Stimulated activated CD4-positive, alpha-beta T cell treated with anti-CD3 and anti-CD28 coated beads, Interleukin-4, amount 100 ng/mL, for 1 hour (primary cell): ENCODE results near the gene EFCC1.

Experiments used
- DNase-seq: peaks from one replicate; pipeline ENCODE4 v3.0.0-alpha.2; 2020

EFCC1 gene

DNA sequence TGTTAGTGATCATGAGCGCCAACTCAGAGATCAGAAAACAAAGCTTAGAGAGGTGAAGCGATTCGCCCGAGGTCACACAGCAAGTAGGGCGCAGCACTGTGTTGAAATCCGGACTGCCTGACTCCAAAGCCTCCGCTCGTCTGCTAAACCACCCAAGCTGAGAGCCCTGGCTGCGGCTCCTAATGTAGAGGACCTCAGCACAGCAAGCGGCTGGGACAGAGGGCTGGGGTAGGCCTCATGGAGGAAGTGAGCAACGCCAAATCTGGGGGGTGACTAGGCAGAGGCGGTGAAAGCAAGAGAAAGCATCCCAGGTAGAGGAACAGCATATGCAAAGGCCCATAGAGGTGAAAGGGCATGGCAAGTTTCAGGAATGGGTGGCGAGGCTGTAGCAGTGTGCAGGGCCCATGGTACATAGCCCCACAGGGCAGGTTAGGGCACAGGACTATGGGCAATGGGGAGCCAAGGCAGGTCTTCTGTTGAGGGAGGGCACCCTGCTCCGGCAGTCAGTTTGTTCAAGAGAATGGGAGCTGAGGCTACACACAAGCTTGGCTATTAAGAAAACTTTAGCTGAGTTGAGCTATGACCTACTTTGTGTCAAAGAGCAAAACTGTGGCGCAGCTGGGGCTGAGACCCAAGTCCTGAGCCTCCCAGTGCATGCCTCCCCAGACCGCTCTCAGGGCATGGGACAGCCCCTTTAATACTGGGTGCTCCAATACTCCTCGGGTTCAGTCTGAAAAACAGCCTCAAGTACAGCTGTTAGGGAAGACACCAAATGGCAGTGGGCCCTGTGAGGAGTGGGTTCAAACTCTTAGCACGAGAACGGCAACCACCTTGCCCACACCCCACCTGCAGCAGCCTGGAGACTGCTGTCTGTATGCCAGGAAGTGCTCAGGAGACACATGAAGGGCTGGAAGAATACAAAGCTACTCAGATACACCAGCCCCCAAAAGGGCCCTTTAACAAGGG, 6.2 kb upstream of the EFCC1 start:
- DNase-seq: no peak

DNA sequence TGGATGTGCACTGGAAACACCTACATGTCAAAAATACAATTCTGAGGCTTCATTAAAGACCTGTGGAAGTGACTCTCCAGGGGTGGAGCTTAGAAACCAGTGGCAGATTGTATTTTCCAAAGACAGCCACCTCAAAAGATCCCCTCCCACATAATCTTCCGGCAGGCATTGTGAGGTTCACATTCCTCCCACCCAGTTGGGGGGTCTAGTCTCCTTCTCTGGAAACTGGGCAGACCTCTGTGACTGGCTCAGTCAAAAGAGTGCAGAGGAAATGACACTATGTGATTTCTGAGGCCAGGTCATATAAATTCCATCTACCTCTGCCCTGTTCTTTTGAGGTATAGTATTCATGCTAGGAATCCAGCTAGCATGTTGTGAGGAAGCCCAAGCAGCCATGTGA, 5.4 kb upstream of the EFCC1 start:
- no peak for DNase-seq

DNA sequence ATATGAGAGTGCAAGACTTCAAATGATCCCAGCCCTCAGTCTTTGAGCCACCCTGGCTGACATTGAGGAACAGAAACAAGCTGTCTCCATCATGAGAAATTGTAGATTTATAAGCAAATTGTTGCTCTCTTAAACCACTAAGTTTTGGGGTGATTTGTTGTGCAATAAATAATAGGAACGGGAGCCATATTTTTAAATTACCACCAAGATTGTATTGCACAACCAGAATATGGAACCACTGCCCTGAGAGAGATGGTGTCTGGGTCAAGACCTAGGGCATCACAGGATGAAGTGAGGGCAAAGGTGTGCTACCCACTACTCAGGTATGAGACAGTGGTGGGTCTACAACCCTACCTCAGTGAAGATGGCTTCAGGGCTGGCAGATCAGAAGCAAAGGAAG, 4.9 kb upstream of the EFCC1 start:
- DNase-seq: no peak

DNA sequence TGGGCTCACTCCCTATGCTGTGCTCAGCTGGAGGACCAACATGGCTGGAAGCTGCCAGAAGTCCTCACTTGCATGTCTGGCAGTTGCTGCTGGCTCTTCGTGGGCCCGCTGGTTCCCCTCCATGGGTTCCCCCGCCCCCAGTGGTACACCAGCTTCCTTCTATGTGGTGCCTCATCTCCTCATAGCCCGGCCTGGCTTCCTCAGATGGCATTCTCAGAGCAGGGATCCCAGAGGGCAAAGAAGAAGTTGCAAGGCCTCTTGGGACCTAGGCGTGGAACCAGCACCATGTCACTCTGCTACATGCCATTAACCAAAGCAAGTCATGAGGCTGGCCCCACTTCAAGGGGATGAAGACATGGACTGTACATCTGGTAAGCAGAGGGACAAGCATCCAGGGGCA, 4.4 kb upstream of the EFCC1 start:
- no peak for DNase-seq

DNA sequence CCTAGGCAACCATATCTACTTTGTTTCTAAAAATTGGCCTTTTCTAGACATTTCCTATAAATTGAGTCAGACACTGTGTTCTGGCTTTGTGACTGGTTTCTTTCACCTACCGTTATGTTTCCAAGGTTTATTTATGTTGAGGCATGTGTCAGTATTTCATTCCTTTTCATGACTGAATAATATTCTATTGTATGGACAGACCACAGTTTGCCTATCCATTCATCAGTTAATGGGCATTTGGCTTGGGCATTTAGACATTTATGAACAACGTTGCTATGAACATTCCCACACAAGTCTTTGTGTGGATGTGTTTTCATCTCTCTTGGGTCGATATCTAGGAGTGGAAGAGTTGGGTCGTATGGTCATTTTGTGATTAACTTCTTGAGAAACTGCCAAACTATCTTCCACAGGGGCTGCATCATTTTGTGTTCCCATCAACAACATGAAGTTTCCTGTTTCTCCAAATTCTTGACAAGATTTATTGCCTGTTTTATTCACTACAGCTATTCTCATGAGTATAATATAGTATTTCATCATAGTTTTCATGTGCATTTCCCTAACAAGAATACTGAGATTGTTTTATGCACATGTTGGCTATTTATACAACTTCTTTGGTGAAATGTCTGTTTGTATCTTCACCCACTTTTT, 3.5 kb upstream of the EFCC1 start:
- no peak for DNase-seq

DNA sequence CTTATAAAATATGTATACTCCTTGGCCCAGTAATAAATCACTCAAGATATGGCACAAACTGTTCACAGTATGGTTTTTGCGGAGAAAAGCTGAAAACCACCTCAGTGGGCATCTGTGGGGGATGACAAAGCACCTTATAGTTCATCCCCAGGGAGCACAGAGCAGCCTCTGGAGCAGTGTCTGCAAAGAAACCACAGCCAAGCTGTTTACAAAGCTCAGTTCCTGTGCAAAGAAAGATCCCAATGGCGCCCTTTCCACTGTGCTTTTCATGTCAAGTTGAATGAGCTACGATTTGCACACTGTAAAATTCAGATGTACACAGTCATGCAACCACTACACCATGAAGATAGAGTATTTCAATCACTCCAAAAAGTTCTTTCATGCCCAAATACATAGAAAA, 2.5 kb upstream of the EFCC1 start:
- DNase-seq: no peak

DNA sequence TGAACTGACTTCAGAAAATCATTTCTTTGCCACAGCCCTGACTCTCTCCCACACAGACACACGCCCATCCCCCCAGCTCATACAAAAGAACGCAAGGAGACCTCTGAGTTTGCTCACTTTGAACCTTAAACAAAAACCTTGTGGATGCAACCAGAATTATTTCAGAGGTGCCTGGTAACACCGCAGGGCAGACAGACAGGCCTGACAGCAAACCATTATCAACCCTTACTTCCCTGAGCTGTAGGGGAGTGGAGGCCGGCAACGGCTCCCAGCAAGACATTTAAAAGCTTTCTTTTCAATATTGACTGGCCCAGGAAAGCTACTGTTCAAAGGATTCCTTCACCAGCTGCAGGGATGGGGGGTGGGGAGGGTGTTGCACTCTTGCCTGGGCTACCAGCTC, 2.0 kb upstream of the EFCC1 start:
- DNase-seq: no peak

DNA sequence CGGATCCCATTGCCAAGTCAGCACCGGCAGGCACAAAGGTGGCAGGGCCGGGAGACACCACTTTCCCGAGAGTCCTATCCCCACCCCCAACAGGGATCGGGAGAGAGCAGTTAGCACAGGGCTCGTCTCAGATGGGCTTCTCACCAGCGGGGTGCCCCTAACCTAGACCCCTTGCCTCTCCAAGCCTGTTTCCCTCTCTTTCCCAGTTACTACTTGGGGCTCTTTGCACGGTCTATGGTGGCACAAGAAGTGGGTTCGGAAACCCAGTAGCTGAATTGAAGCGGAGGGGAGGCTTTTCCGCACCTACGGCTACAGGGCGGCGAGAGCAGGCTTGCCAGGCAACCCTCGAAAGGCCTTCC, 383 bp upstream of the EFCC1 start:
- no peak for DNase-seq

DNA sequence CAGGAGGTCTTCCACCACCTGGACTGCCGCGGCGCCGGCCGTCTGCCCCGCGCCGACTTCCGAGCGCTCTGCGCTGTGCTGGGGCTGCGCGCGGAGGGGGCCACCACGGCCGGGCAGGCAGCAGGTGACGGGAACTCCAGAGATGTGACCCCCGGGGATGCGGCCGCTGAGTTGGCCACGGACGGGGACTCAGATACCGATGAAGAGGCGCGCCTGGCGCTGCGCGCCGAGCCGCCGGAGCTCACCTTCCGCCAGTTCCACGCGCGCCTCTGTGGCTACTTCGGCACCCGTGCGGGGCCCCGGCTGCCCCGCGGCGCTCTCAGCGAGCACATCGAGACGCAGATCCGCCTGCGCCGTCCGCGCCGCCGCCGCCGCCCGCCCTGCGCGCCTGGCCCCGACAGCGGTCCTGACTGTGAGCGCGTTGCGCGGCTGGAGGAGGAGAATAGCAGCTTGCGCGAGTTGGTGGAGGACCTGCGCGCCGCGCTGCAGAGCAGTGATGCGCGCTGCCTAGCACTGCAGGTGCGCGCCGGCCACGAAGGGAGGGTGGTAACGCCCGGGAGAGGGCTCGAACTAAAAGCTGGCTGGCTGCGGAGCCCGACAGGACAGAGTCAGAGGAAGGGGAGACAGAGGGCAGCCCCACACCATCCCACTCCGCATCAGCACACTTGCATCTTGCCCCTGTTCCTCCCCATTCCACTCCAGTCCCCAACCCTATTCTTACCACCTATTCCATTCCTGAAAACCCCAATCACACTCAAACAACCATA, 885 bp downstream of the EFCC1 start:
- peak; percentile 38 for DNase-seq

DNA sequence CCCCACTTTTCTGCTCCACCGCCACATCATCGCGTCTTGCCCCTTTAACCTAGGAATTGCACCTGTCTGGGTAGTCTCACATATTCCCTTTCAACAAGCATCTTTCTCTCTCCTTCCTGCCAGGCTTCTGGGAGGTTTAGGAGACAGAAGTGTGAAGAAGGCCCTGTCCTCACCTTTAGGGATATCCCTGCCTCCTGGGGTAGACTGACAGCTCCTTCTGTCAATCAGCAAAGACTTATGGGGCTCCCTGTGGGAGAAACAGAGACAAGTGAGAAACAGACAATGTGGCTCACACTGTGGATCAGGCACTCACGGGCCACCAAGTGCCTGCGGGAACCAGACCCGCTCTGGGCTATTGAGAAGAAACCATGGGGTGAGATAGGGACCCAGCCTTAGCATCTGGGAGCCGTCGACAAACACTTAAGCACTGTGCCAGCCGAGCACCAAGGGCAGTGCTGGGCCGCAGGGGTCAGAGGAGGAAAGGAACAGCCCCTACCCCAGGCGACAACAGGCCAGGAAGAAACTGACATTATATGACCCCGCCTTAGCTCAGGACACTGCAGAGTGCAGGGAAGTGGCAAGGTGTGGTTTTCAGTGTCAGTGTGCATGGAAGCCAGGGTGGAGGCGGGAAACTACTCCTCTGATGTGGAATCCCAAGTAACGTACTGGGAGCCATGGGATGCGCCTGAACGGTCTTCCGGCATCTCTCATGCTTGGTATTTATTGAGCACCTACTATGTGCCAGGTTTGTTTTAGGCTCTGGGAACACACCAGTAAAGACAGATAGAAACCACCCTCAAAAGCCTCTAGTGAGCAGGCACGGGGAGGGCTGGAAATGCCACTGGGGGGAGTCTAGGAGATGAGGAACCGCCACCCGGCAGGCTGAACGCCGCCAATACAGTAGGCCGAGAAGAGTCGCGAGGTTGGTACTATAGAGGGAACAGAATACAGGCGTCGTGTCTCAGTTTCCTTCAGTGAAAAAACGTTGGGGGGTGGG, 1.8 kb downstream of the EFCC1 start:
- DNase-seq: no peak

DNA sequence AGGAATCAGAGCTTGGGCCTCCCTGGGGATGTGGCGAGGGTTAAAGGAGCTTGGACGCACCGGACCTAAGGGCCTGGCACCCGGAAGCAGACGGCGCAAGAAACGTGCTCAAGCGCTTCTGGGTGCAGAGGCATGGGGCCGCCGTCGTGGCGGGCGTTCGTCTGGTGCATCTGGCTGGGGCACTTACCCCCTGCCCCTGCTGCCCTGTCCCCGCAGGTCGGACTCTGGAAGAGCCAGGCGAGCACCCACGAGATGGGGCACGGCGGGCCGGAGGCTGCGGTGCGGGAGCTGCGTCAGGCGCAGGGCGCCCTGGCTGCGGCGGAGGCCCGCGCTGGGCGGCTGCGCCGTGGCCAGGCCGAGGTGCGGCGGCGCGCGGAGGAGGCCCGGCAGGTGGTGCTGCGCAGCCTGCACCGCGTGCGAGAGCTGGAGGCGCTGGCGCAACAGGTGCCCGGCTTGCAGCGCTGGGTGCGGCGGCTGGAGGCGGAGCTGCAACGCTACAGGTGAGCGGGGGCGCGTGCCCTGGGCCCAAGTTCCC, 2.5 kb downstream of the EFCC1 start:
- peak; percentile 62 for DNase-seq

DNA sequence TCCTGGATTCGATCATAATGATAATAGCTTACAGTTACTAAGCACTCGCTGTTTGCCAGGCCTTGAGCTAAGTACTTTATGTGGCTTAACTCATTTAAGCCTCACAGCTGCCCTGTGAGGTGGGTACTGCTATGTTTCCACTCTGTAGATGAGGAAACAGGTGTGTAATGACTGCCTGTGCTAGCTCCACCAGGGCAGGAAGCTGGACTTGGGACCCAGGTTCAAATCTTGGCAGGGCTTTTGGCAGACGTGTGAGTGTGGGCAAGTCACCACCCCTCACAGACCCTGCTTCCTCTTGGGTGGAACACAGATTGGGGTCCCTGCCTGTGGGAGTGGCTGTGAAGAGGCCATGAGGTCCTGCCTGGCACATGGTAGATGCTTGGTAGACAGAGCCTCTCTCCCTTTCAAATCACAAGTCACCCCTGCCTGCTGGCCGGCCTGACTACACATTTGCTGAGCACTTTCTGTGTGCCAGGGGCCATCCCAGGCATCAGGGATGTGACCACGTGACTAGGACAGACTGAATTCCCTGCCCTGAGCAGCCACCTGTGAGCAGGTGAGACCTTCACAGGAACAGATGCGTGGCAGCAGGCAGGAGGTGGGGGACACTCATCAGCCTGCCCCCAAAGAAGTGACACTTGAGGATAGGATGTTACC, 3.7 kb downstream of the EFCC1 start:
- DNase-seq: no peak

DNA sequence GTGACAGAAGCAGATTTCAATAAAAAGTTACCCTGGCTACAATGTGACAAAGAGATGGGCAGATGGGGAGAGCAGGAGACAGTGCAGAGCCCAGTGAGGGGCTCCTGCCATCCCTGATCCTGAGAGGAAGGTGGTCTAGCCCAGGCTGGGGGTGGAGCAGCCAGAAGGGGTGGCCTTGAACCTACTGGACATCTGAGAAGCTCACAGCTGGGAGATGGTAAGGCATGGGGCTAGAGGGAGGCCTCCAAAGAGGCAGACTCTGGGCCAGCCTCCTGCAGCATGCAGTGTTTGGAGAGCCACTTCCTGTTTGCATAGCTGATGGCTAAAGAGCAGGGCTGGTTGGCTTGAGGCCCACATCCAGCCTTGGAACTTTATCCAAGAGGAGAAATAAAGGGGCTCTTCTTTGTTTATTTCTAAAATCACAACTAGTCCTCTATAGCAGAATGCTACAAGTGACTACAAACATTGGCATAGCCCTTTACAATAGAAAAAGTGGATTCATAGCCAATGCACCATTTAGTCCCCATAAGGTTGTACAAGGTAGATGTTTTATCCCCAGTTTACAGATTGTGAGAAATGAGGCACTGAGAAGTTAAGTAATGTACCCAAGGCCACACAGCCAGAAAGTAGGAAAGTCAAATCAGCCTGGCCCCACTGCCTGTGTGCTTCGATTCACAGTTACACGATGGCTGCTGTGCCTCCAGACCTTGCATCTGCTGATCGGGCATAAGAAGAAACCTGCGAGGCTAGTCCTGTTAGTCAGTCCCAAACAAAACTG, 4.6 kb downstream of the EFCC1 start:
- no peak for DNase-seq

DNA sequence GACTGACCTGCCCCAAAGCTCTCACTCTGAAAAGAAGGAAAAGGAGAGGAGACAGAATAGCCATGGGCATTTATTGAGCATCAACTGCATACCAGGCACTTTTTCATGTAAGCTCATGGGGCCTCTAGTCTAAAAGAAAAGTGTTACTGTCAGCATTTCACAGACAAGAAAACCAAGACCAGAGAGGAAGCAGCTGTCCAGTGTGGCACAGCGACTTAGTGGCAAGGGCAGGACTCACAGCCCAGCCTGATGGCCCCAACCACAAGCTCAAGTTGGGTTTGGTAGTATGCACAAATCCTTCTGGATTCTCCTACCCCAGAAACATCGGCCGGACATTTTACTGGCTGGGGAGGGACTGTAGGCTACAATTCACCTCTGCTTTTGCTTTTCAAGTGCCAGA, 5.8 kb downstream of the EFCC1 start:
- DNase-seq: no peak

DNA sequence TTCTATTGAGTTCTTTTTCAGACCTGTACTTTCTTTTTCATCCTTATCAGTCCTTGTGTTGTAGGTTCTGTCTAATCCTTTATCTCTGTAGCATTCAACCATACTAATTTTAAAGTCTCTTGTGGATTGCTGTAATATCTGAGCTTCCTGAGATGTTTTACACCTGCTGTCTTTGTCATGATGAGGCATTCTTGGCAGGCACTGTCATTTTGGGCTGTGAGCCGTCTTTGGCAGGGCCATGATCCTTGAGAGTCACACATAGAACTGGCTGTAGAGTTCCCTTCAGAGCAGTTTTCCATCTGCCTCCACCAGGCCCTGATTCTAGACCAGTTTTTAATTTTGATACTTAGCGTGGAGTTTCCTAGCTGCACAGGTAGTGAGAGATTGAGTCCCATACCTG, 6.7 kb downstream of the EFCC1 start:
- no peak for DNase-seq

DNA sequence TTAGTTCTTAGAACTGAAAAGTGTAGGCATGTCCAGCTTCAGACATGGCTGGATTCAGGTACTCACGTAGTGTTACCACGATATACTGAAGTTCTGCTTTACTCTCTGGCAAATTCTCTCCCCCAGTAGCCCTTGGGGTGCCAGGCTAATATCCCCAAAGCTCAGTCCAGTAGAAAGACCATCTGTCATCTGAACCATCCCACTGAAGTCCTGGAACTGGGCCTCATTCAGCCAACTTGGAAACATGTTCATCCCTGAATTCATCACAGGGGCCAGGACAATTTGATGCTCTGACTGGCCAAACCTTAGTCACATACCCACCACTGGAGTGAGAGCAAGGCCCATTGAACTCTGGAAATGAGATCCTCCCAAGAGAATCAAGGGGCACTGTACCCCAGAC, 8.2 kb downstream of the EFCC1 start:
- no peak for DNase-seq

DNA sequence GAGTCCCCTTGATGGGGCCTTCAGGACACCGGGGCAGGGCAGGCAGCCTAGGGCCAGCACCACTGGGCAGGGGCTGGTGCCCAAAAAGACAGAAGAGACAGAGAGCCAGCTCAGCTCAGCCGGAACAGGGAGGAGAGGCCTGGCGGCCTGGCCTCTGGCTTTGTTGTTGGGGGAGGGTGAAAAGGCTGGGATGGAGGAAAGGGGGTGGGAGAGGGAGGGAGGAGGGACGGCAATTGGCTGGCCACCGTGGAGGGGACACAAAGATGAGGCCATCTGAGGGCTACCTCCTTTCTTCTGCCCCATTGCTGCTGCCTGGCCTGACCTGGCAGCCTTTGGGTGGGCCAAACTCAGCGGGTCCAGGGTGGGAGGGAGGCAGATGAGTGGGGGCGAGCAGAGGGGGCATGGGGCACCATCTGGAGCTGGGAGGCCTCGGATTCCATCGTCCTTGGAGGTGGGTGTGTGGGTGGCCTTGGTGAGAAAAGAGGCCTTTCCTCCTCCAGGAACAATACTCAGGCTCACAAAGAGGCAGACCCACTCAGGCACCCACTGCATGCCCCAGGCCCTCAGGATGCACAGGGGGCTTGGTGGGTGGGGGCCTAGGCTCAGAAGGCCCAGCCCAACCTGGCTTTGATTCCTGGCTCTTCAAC, 9.3 kb downstream of the EFCC1 start:
- DNase-seq: no peak

DNA sequence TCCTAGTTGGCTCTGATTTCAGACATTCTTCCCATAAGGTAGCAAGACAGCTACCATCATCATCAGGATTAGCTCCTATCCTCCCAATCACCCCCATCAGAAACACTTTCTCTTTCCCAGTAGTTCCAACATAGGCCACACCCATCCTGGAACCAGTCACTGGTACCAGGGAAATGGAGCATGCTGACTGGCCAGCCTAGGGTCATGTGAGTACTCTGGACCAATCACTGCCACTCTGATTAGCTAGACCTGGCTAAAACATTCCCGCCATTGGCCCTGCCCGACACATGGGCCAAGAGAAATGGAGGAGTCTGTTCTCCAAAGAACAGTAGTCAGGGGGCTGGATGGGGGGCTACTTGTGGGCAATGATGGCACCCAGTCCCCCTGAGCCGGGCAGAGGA, 12.4 kb downstream of the EFCC1 start:
- no peak for DNase-seq

DNA sequence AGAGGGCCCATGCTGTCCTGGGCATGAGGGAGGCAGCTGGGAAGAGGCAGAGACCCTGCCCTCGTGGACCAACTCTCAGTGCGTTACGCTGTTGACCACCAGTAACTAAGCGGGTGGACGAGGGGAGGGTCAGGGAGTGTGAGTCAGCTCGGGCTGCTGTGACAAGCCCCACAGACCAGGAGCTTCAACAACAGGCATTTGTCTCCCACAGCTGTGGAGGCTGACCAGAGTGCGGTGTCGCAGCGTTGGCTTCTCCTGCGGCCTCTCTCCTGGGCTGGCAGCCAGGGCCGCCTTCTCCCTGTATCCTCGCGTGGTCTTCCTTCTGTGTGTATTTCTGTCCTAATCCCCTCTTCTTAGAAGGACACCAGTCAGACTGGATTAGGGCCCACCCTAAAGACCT, 13.0 kb downstream of the EFCC1 start:
- no peak for DNase-seq

DNA sequence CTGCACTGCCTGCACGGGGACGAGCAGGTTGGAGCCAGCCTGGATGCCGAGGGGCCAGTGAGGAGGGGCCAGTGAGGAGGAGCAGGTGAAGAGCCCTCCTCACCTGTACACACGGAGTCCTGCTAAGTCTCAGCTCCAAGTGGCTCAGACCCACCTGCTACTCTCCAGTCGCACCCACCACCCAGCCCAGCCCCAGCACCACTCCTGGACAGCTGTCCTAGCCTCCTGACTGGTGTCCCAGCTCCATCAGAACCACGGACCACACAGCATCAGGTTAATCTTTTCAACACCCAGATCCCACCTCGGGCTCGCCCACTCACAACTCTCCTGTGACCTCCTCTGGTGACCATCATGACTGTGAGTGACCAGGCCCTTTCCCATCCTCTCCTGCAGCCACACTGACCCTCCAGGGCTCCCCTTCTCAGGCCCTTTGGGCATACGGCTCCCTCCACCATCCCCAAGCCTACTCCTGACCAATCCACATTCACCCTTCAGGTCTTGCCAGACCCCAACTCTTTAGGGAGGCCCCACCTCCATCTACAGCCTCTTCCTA, 13.8 kb downstream of the EFCC1 start:
- DNase-seq: no peak
